ENCODE measurements around the gene NSUN2. TPM values are rescaled to one million over a fixed set of nuclear protein-coding genes. Genes with fewer than 3 reads are reported as not detected.
A peak's percentile ranks its signal among the peaks of the same experiment; 100 is the strongest.
"Not testable (repeated sequence)": the region's sequence is repeated elsewhere in the genome, so short reads cannot be mapped to it uniquely, and the experiment has no call there.

The NSUN2 gene
- 33.5 and 54.8 TPM in 2 replicates for total RNA-seq (2014; rRNA removed; shearing (Covaris generic))

GRCh38 chr5:6632888-6633468, at the start of gene NSUN2, which contains the start of gene SRD5A1:
NSUN2 (minus strand) TSS chr5:6633044; CDS start chr5:6632979, 65 bp downstream.
SRD5A1 (plus strand) TSS chr5:6633440; CDS start chr5:6633577, 137 bp downstream.
- DNase-seq (ENCODE audit: low read depth), result peak; percentile 87

GRCh38 chr5:6682239-6682638, 49.4 kb upstream of the NSUN2 start:
- no peak for DNase-seq (ENCODE audit: low read depth)

- DNase-seq (ENCODE audit: low read depth), result no peak
Measured at GRCh38 chr5:6681682-6682081, 48.8 kb upstream of the NSUN2 start.

GRCh38 chr5:6680922-6681321, 48.1 kb upstream of the NSUN2 start:
- no peak for DNase-seq (ENCODE audit: low read depth)

- no peak for DNase-seq (ENCODE audit: low read depth)
Measured at GRCh38 chr5:6678385-6678784, 45.5 kb upstream of the NSUN2 start.

- DNase-seq (ENCODE audit: low read depth), result peak; percentile 60
Measured at GRCh38 chr5:6676702-6677101, 43.9 kb upstream of the NSUN2 start.

GRCh38 chr5:6675784-6676491, 43.1 kb upstream of the NSUN2 start:
- peak; percentile 5 for DNase-seq (ENCODE audit: low read depth)

- DNase-seq (ENCODE audit: low read depth), result no peak
Measured at GRCh38 chr5:6674886-6675285, 42.0 kb upstream of the NSUN2 start.

- DNase-seq (ENCODE audit: low read depth), result no peak
Measured at GRCh38 chr5:6674421-6674820, 41.6 kb upstream of the NSUN2 start.

- no peak for DNase-seq (ENCODE audit: low read depth)
Measured at GRCh38 chr5:6673963-6674362, 41.1 kb upstream of the NSUN2 start.

- no peak for DNase-seq (ENCODE audit: low read depth)
Measured at GRCh38 chr5:6673031-6673430, 40.2 kb upstream of the NSUN2 start.

GRCh38 chr5:6668717-6669116, 35.9 kb upstream of the NSUN2 start:
- DNase-seq (ENCODE audit: low read depth), result not testable (repeated sequence)

GRCh38 chr5:6667648-6668047, 34.8 kb upstream of the NSUN2 start:
- DNase-seq (ENCODE audit: low read depth), result no peak

GRCh38 chr5:6666762-6667161, 33.9 kb upstream of the NSUN2 start:
- no peak for DNase-seq (ENCODE audit: low read depth)

GRCh38 chr5:6660688-6661087, 27.8 kb upstream of the NSUN2 start:
- no peak for DNase-seq (ENCODE audit: low read depth)

GRCh38 chr5:6659941-6660684, 27.3 kb upstream of the NSUN2 start:
- DNase-seq (ENCODE audit: low read depth), result no peak

GRCh38 chr5:6656680-6657079, 23.8 kb upstream of the NSUN2 start:
- DNase-seq (ENCODE audit: low read depth), result no peak

GRCh38 chr5:6655432-6655831, 22.6 kb upstream of the NSUN2 start:
- no peak for DNase-seq (ENCODE audit: low read depth)

- DNase-seq (ENCODE audit: low read depth), result no peak
Measured at GRCh38 chr5:6652025-6652424, 19.2 kb upstream of the NSUN2 start.

GRCh38 chr5:6649681-6650080, 16.8 kb upstream of the NSUN2 start:
- no peak for DNase-seq (ENCODE audit: low read depth)

GRCh38 chr5:6649186-6649585, 16.3 kb upstream of the NSUN2 start:
- no peak for DNase-seq (ENCODE audit: low read depth)

- not testable (repeated sequence) for DNase-seq (ENCODE audit: low read depth)
Measured at GRCh38 chr5:6645571-6646362, 12.9 kb upstream of the NSUN2 start.
